Loucy (cell line): ENCODE data around the gene TUBGCP4.

Experiments used
- CTCF ChIP-seq: fragments of 200-600 bp; sonication (generic); conservative IDR thresholded peaks from 2 replicates; pipeline ENCODE4 v1.5.1; 2014; ENCODE audit warnings: mild to moderate bottlenecking, antibody characterized with exemption, low read length
- EZH2phosphoT487 ChIP-seq: fragments of 200-600 bp; IDR thresholded peaks from 2 replicates; pipeline ENCODE4 v1.6.1; 2018; ENCODE audit warnings: antibody characterized with exemption, mild to moderate bottlenecking, moderate library complexity, borderline replicate concordance

DNA sequence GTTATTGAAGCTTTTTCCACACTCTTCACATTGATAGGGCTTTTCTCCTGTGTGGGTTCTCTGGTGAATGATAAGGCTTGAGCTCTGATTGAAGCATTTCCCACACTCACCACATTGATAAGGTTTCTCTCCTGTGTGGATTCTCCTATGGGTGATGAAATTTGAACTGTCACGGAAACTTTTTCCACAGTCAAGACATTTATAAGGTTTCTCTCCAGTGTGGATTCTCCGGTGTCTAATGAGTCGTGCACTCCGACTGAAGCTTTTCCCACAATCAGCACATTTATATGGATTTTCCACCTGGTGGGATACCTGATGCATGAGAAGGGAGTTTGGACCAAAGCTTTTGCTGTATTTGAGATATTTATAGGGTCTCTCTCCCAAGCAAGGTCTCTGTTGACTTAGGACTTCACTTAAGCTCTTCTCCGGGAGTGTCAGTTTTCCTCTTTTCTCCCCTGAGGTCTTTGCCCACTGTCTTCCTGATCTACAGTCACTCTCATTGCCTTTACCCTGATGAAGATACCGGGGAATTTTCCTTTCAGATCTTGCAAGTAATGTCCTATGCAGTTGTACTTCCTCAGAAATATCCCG, 9.5 kb upstream of the TUBGCP4 start:
- TF ChIP-seq CTCF (no peak), EZH2phosphoT487 (no peak)
